HCT116 (cell line): ENCODE measurements around the gene MYCBP2. TPM values are rescaled to one million over a fixed set of nuclear protein-coding genes. Genes with fewer than 3 reads are reported as not detected.

Experiments
- ATAC-seq: fragments of 200-7000 bp; cut with Tn5 transposase; 2 replicates; pipeline ENCODE4 v1.9.1; 2020; ENCODE audit warnings: mild to moderate bottlenecking, moderate library complexity
- BruUV-seq: library from RNA; stranded (reverse); fragments of 400-500 nt; replicated peaks from 2 replicates; lab custom pipeline; 2021; lab: Mats Ljungman, UMichigan
- CTCF ChIA-PET: fragments of 300-600 bp; sonication (Branson Sonifier 250); formaldehyde crosslinking; loops from one replicate; lab custom pipeline; 2021; ENCODE audit warnings: antibody characterized with exemption; lab: Charles Lee
- POLR2A ChIA-PET: fragments of 300-600, 350-600 bp; sonication (Branson Sonifier 250); formaldehyde crosslinking; loops from one replicate; lab custom pipeline; 2021; ENCODE audit warnings: antibody characterized with exemption; lab: Charles Lee
- RAD21 ChIA-PET, 2 experiments: fragments of 300-600 bp; sonication (Branson Sonifier 250); formaldehyde crosslinking; loops; one replicate each; lab custom pipeline; 2023; ENCODE audit warnings: low total read pairs in 2 of 2; ENCODE audit not compliant: uncharacterized antibody in 2 of 2, unreplicated experiment in 2 of 2, low non-redundant PET in 1 of 2; lab: Charles Lee
- DNase-seq: peaks from one replicate; pipeline ENCODE4 v3.0.0-alpha.2; 2010; ENCODE audit warnings: low read depth, low spot score
- H2AFZ ChIP-seq: fragments of 200-600 bp; shearing (Covaris generic), sonication (generic); 2 replicates; pipeline ENCODE4 v1.6.1; 2017; ENCODE audit warnings: low read depth, mixed run types, mixed read lengths, antibody characterized with exemption, low read length; ENCODE audit not compliant: poor library complexity, severe bottlenecking
- H3K27ac ChIP-seq: 2 replicates; pipeline ENCODE4 v1.5.1; 2012; ENCODE audit warnings: low read depth, low read length
- H3K27me3 ChIP-seq: fragments of 200-600 bp; sonication (generic); 2 replicates; pipeline ENCODE4 v1.6.1; 2016; ENCODE audit warnings: mixed run types, low read length, mixed read lengths; ENCODE audit not compliant: insufficient read depth
- H3K36me3 ChIP-seq, 2 experiments: fragments of 200-500 bp in 1 of 2; fragments of 200-600 bp in 1 of 2; sonication (Bioruptor generic) in 1 of 2; sonication (generic) in 1 of 2; 2 replicates each; pipeline versions ENCODE4 v1.5.1 to v1.6.1; 2014 to 2016; ENCODE audit warnings: low read length in 2 of 2, inconsistent platforms in 1 of 2, mixed read lengths in 1 of 2, mixed run types in 1 of 2; ENCODE audit not compliant: insufficient read depth in 2 of 2, control insufficient read depth in 1 of 2
- H3K4me1 ChIP-seq, 2 experiments: fragments of 200-600 bp in 1 of 2; sonication (generic) in 1 of 2; 2 replicates each; pipeline versions ENCODE4 v1.5.1 to v1.6.1; 2012 to 2017; ENCODE audit warnings: low read length in 2 of 2, inconsistent platforms in 1 of 2, mild to moderate bottlenecking in 1 of 2, mixed read lengths in 1 of 2, mixed run types in 1 of 2, moderate library complexity in 1 of 2; ENCODE audit not compliant: insufficient read depth in 2 of 2, control insufficient read depth in 1 of 2
- H3K4me2 ChIP-seq: fragments of 200-600 bp; sonication (generic); 2 replicates; pipeline ENCODE4 v1.6.1; 2017; ENCODE audit warnings: mixed run types, low read length, mixed read lengths
- H3K4me3 ChIP-seq, 2 experiments: fragments of 200-600 bp in 1 of 2; sonication (generic) in 1 of 2; replicated peaks in 1 of 2; 2 replicates each; pipeline ENCODE4 v1.5.1; 2011 to 2016; ENCODE audit warnings: low read length in 2 of 2, control low read depth in 1 of 2, low read depth in 1 of 2, mild to moderate bottlenecking in 1 of 2, mixed read lengths in 1 of 2, mixed run types in 1 of 2
- H3K79me2 ChIP-seq: fragments of 200-600 bp; sonication (generic); 2 replicates; pipeline ENCODE4 v1.6.1; 2017; ENCODE audit warnings: mild to moderate bottlenecking, mixed run types, low read length, moderate library complexity, mixed read lengths; ENCODE audit not compliant: insufficient read depth
- H3K9ac ChIP-seq: fragments of 200-600 bp; sonication (generic); 2 replicates; pipeline ENCODE4 v1.6.1; 2016; ENCODE audit warnings: low read length, mixed read lengths
- H3K9me2 ChIP-seq: fragments of 200-600 bp; sonication (generic), shearing (Covaris generic); 2 replicates; pipeline ENCODE4 v1.6.1; 2017; ENCODE audit warnings: mixed run types, mild to moderate bottlenecking, moderate library complexity; ENCODE audit not compliant: insufficient read depth
- H3K9me3 ChIP-seq, 2 experiments: fragments of 200-500 bp in 1 of 2; fragments of 200-600 bp in 1 of 2; sonication (Bioruptor generic) in 1 of 2; sonication (generic) in 1 of 2; 2 replicates each; pipeline ENCODE4 v1.6.1; 2014 to 2017; ENCODE audit warnings: low read length in 2 of 2, mixed read lengths in 2 of 2, inconsistent platforms in 1 of 2, low read depth in 1 of 2, mild to moderate bottlenecking in 1 of 2, mixed run types in 1 of 2, moderate library complexity in 1 of 2; ENCODE audit not compliant: control insufficient read depth in 1 of 2, insufficient read depth in 1 of 2
- H4K20me1 ChIP-seq: fragments of 200-600 bp; sonication (generic), shearing (Covaris generic); 2 replicates; pipeline ENCODE4 v1.6.1; 2017; ENCODE audit warnings: mixed run types, mild to moderate bottlenecking, moderate library complexity; ENCODE audit not compliant: insufficient read depth
- EZH2phosphoT487 ChIP-seq: fragments of 200-600 bp; IDR thresholded peaks from 2 replicates; pipeline ENCODE4 v1.6.1; 2018; ENCODE audit warnings: antibody characterized with exemption, borderline replicate concordance
- POLR2A ChIP-seq: IDR thresholded peaks from 2 replicates; pipeline ENCODE4 v1.7.0; 2011; ENCODE audit warnings: borderline replicate concordance; ENCODE audit not compliant: insufficient read depth, insufficient read length; ENCODE audit errors: extremely low read depth
- SIN3A ChIP-seq: IDR thresholded peaks from 2 replicates; pipeline ENCODE4 v1.6.1; 2012; ENCODE audit warnings: low read depth
- SRF ChIP-seq: IDR thresholded peaks from 2 replicates; pipeline ENCODE4 v1.6.1; 2012; ENCODE audit warnings: low read depth
- TCF7L2 ChIP-seq: IDR thresholded peaks from 2 replicates; pipeline ENCODE4 v1.7.0; 2011; ENCODE audit warnings: borderline replicate concordance, inconsistent platforms; ENCODE audit not compliant: insufficient read depth, insufficient read length; ENCODE audit errors: extremely low read depth
- YY1 ChIP-seq: IDR thresholded peaks from 2 replicates; pipeline ENCODE4 v1.6.1; 2011; ENCODE audit warnings: low read length, low read depth, moderate library complexity, mild to moderate bottlenecking; ENCODE audit not compliant: insufficient replicate concordance; ENCODE audit errors: extremely low read depth
- ZNF274 ChIP-seq: fragments of 200-500 bp; sonication (Bioruptor generic); IDR thresholded peaks from 2 replicates; pipeline ENCODE4 v1.6.1; 2014; ENCODE audit warnings: mild to moderate bottlenecking, low read depth, low read length, inconsistent platforms
- intact Hi-C: fragments of 100-400 bp; cut with micrococcal nuclease; formaldehyde crosslinking; loops from 2 replicates; pipeline ENCODE4 v1.10.0; 2022
- total RNA-seq: library from RNA; stranded (reverse); gene quantifications from one replicate; pipeline ENCODE4 v1.2.1, GENCODE V29; 2021; ENCODE audit not compliant: unreplicated experiment
- TF ChIP-seq, protein P1 (sequence below), 3 experiments: fragments of 200-600 bp in 1 of 3; sonication (generic) in 1 of 3; IDR thresholded peaks in 2 of 3; conservative IDR thresholded peaks in 1 of 3; 2 replicates each; pipeline ENCODE4 v1.5.1; 2012 to 2017; ENCODE audit warnings: low read depth in 2 of 3, low read length in 2 of 3, antibody characterized with exemption in 1 of 3, borderline replicate concordance in 1 of 3, control low read depth in 1 of 3, mild to moderate bottlenecking in 1 of 3, mixed read lengths in 1 of 3, mixed run types in 1 of 3, moderate library complexity in 1 of 3; ENCODE audit not compliant: insufficient read depth in 1 of 3
- TF ChIP-seq, protein P2 (sequence below): IDR thresholded peaks from 2 replicates; pipeline ENCODE4 v1.6.1; 2011; ENCODE audit warnings: mild to moderate bottlenecking, low read length, moderate library complexity; ENCODE audit not compliant: insufficient replicate concordance; ENCODE audit errors: extremely low read depth

MYCBP2 gene
- total RNA-seq, 1 experiment from 2014 or later: 48.5 TPM

DNA sequence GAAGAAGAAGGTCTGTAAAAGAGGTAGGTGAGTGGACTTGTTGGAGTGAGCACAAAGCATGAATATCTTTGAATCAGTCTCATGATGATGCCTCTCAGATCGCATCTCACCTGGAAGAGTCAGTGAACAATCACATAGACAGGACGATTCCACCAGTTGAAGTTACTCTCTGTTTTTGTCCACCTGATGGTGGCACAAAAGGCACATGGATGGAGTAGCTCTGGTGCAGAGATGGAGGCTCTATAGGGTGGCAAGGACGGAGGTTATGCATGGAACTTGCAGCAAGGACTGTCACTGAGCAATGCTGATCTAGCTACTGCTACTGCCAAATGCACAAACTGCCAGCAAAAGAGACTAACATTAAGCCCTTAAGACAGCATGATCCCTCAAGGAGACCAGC is 10.3 kb upstream of the MYCBP2 start:
- H2AFZ ChIP-seq: no peak overlapping the region
- CTCF ChIA-PET: no interaction called here
- TF ChIP-seq, protein P1, sequence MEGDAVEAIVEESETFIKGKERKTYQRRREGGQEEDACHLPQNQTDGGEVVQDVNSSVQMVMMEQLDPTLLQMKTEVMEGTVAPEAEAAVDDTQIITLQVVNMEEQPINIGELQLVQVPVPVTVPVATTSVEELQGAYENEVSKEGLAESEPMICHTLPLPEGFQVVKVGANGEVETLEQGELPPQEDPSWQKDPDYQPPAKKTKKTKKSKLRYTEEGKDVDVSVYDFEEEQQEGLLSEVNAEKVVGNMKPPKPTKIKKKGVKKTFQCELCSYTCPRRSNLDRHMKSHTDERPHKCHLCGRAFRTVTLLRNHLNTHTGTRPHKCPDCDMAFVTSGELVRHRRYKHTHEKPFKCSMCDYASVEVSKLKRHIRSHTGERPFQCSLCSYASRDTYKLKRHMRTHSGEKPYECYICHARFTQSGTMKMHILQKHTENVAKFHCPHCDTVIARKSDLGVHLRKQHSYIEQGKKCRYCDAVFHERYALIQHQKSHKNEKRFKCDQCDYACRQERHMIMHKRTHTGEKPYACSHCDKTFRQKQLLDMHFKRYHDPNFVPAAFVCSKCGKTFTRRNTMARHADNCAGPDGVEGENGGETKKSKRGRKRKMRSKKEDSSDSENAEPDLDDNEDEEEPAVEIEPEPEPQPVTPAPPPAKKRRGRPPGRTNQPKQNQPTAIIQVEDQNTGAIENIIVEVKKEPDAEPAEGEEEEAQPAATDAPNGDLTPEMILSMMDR (IDR thresholded peaks at IDR 0.05 in 2 of 3, conservative IDR thresholded peaks at IDR 0.05 in 1 of 3; ENCODE audit: borderline replicate concordance in 1 of 3, insufficient read depth in 1 of 3, low read depth in 2 of 3, low read length in 2 of 3): 0 out of 6 replicates have a peak, but pooled peaks of 1 of the 3 experiments have one; percentile 6
- no peak for TF ChIP-seq EZH2phosphoT487
- no peak for TF ChIP-seq POLR2A
- TF ChIP-seq TCF7L2: no peak
- H3K27me3 ChIP-seq: peaks cover 7% of the 10 kb centered on the region; the same call in 1 of the 2 replicates
- RAD21 ChIA-PET: no interaction called here
- H3K9me2 ChIP-seq: no peaks in the 10 kb centered on the region
- no peaks in the 10 kb centered on the region for H4K20me1 ChIP-seq
- POLR2A ChIA-PET: no interaction called here
- no peak overlapping the region for H3K9ac ChIP-seq
- no TSS peak for BruUV-seq
- no peak; the same call in 1 of the 2 replicates for ATAC-seq
- no peaks in the 10 kb centered on the region for H3K79me2 ChIP-seq
- no peak overlapping the region for H3K27ac ChIP-seq
- H3K4me3 ChIP-seq: no peak overlapping the region
- DNase-seq: no peak
- no peaks in the 10 kb centered on the region for H3K36me3 ChIP-seq
- H3K4me1 ChIP-seq: no peaks in the 10 kb centered on the region
- intact Hi-C loops: no loop called here
- no peaks in the 10 kb centered on the region for H3K9me3 ChIP-seq
- H3K4me2 ChIP-seq: no peak overlapping the region

DNA sequence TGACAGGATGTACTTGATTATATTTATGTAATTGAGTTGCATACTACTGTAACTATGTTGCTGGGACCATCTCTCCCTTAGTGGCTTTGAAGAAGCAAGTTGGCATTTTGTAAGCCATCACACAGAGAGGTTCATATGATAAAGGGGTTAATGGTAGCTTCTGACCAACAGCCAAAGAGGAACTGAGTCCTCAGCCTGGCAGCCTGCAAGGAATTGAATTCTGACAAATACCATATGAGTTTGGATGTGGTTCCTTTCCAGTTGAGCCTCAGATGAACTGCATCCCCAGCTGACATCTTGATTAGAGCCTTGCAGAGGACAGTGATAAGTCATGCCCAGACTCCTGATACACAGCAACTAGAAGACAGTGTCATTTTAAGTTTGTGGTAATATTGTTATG is 8.6 kb upstream of the MYCBP2 start:
- ChIA-PET RAD21 (no interaction called here), CTCF (no interaction called here), POLR2A (interaction anchor here (0.5 kb wide), 1 partner anchor 1837 kb away, joined by 3 read pairs; no protein-coding TSS in a partner anchor)
- Histone ChIP-seq H3K79me2 (no peaks in the 10 kb centered on the region), H3K27me3 (peaks cover 7% of the 10 kb centered on the region; the same call in 1 of the 2 replicates), H3K4me3 (no peak overlapping the region), H3K4me1 (peaks cover 1 to 3% of the 10 kb centered on the region in 2 experiments; a peak in 2 of 4 replicates), H3K9ac (no peak overlapping the region), H2AFZ (no peak overlapping the region), H3K9me2 (no peaks in the 10 kb centered on the region), H3K4me2 (no peak overlapping the region), H3K9me3 (no peaks in the 10 kb centered on the region), H3K27ac (no peak overlapping the region), H4K20me1 (no peaks in the 10 kb centered on the region), H3K36me3 (no peaks in the 10 kb centered on the region)
- no peak for TF ChIP-seq YY1
- no peak for TF ChIP-seq SRF
- TF ChIP-seq, protein P2, sequence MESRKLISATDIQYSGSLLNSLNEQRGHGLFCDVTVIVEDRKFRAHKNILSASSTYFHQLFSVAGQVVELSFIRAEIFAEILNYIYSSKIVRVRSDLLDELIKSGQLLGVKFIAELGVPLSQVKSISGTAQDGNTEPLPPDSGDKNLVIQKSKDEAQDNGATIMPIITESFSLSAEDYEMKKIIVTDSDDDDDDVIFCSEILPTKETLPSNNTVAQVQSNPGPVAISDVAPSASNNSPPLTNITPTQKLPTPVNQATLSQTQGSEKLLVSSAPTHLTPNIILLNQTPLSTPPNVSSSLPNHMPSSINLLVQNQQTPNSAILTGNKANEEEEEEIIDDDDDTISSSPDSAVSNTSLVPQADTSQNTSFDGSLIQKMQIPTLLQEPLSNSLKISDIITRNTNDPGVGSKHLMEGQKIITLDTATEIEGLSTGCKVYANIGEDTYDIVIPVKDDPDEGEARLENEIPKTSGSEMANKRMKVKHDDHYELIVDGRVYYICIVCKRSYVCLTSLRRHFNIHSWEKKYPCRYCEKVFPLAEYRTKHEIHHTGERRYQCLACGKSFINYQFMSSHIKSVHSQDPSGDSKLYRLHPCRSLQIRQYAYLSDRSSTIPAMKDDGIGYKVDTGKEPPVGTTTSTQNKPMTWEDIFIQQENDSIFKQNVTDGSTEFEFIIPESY: no peak
- no peak for TF ChIP-seq ZNF274
- no peak for TF ChIP-seq SIN3A
- DNase-seq: no peak
- no TSS peak for BruUV-seq
- ATAC-seq: no peak
- intact Hi-C loops: no loop called here
